ENCODE data around the gene STK17B. TPM values are rescaled to one million over a fixed set of nuclear protein-coding genes. Genes with fewer than 3 reads are reported as not detected.

STK17B gene
- polyA plus RNA-seq, 2 donors = 2.2 to 2.9 TPM

DNA sequence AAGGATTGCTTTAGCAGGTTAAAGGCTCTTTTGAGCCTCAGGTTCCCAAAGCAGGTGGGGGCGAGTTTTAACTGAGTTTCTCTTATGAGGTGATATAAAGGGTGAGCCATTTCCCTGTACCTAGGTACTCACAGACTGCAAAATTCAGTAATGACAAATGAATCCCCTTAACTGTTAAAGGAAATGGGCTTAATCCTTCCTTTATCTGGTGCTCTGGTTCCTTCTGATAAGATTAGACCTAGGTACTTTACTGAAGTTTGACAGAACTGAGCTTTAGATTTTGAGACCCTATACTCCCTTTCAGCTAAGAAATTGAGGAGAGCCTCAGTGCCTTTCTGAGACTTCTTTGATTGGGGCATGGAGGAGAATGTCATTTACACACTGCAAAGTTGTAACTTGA, 42.6 kb downstream of the STK17B start:
- peaks cover 10 to 16% of the 10 kb centered on the region in 2 donors for H3K9me3 ChIP-seq (ENCODE audit: control insufficient read depth in 2 of 2, insufficient read depth in 1 of 2, low read depth in 1 of 2, low read length in 1 of 2)
- H3K4me1 ChIP-seq (ENCODE audit: control insufficient read depth in 2 of 2, insufficient read depth in 2 of 2, low read length in 1 of 2) = no peaks in the 10 kb centered on the region
- no peaks in the 10 kb centered on the region for H3K27me3 ChIP-seq (ENCODE audit: control insufficient read depth in 1 of 2, insufficient read depth in 2 of 2, low read length in 2 of 2)
- 88 to 98% methylated on average over 1 of the region's 1 CpG for WGBS, 2 donors
- no peak overlapping the region for H3K27ac ChIP-seq (ENCODE audit: low read depth in 2 of 2, low read length in 1 of 2)
- H3K36me3 ChIP-seq (ENCODE audit: control insufficient read depth in 2 of 2, insufficient read depth in 2 of 2, low read length in 1 of 2) = no peaks in the 10 kb centered on the region
- no peak overlapping the region for H3K4me3 ChIP-seq (ENCODE audit: low read depth in 1 of 2, low read length in 2 of 2)

DNA sequence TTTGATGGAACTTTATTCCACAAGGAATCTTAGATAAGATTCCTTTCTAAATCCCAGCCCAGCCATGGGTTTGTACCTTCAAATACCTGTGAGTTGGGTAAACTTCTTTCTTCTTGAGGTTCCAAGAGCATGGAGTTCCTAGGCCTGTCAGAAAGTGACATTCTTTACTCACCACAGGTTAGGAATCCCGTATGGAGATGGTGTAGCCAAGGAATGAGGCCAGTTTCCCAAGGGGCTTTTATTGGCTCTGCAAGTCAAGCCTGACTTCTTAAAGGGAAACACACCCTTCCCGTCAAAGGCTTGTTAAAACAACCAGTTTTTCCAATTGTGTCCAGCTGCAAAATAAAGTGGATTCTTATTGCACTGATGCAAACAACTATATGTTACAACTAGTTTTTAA, 45.8 kb downstream of the STK17B start:
- 34 to 51% methylated on average over 2 of the region's 2 CpGs for WGBS, 2 donors
- Histone ChIP-seq H3K4me3 (ENCODE audit: low read depth in 1 of 2, low read length in 2 of 2) (no peak overlapping the region), H3K4me1 (ENCODE audit: control insufficient read depth in 2 of 2, insufficient read depth in 2 of 2, low read length in 1 of 2) (no peaks in the 10 kb centered on the region), H3K9me3 (ENCODE audit: control insufficient read depth in 2 of 2, insufficient read depth in 1 of 2, low read depth in 1 of 2, low read length in 1 of 2) (peaks cover 3 to 8% of the 10 kb centered on the region in 2 donors), H3K36me3 (ENCODE audit: control insufficient read depth in 2 of 2, insufficient read depth in 2 of 2, low read length in 1 of 2) (no peaks in the 10 kb centered on the region), H3K27ac (ENCODE audit: low read depth in 2 of 2, low read length in 1 of 2) (no peak overlapping the region), H3K27me3 (ENCODE audit: control insufficient read depth in 1 of 2, insufficient read depth in 2 of 2, low read length in 2 of 2) (no peaks in the 10 kb centered on the region)

DNA sequence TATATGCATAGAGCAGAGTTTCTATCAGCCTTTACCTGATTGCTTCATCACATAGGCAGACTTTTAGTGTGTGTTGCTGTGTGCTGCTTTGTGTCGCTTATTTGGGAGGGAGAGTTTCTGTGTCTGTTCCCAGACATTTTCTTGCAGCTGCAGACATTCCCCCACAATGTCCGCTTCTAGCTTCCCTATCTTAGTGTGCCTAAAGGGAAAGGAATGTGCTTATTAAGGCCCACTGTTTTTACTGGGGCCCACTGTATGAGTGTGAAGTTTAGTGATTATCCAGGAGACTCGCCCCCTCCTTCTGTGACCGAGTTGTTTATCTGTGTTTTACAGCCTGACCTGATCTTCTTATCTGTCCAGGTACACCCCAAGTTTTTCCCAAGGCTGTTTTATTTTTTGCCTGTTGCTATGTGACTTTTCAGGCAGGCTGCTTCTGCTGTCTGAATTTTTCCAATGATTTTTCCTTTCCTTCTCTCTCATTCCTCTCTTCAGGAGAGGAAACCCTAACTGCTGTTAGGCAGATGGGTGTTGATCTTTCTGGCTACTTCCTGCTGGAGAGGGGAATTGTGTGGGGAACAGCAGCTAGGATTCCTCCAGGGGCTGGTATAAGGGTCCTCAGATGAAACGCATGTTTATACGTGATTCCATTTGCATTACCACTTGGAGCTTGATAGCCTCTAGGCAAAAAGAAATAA, 47.6 kb downstream of the STK17B start:
- whole genome bisulfite sequencing, 2 donors = 74 to 85% methylated on average over 6 of the region's 6 CpGs
- no peaks in the 10 kb centered on the region for H3K36me3 ChIP-seq (ENCODE audit: control insufficient read depth in 2 of 2, insufficient read depth in 2 of 2, low read length in 1 of 2)
- H3K27me3 ChIP-seq (ENCODE audit: control insufficient read depth in 1 of 2, insufficient read depth in 2 of 2, low read length in 2 of 2) = no peaks in the 10 kb centered on the region
- H3K4me1 ChIP-seq (ENCODE audit: control insufficient read depth in 2 of 2, insufficient read depth in 2 of 2, low read length in 1 of 2) = no peaks in the 10 kb centered on the region
- no peak overlapping the region for H3K27ac ChIP-seq (ENCODE audit: low read depth in 2 of 2, low read length in 1 of 2)
- no peak overlapping the region for H3K4me3 ChIP-seq (ENCODE audit: low read depth in 1 of 2, low read length in 2 of 2)
- no peaks in the 10 kb centered on the region for H3K9me3 ChIP-seq (ENCODE audit: control insufficient read depth in 2 of 2, insufficient read depth in 1 of 2, low read depth in 1 of 2, low read length in 1 of 2)

DNA sequence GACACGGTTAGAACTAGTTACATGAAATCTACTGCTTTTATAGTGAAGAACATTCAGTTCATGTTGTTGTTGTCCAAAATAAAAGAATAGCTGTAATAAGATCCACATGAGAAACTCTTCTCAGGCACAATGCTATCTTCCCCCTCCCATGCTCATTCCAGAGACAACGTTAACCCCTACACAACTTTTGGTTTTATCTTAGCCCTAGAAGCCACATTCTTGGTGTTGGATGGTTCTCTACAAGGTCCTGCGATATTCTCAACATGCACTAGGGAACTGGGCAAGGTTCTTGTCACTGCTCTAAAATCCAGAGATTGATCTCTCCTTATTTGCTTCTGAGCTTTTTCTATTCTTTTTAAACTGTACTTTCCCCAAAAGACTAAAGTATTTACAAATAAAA, 51.5 kb downstream of the STK17B start:
- 84 to 91% methylated on average over 3 of the region's 3 CpGs for WGBS, 2 donors
- Histone ChIP-seq H3K4me3 (ENCODE audit: low read depth in 1 of 2, low read length in 2 of 2) (no peak overlapping the region), H3K9me3 (ENCODE audit: control insufficient read depth in 2 of 2, insufficient read depth in 1 of 2, low read depth in 1 of 2, low read length in 1 of 2) (no peaks in the 10 kb centered on the region), H3K27me3 (ENCODE audit: control insufficient read depth in 1 of 2, insufficient read depth in 2 of 2, low read length in 2 of 2) (no peaks in the 10 kb centered on the region), H3K27ac (ENCODE audit: low read depth in 2 of 2, low read length in 1 of 2) (no peak overlapping the region), H3K36me3 (ENCODE audit: control insufficient read depth in 2 of 2, insufficient read depth in 2 of 2, low read length in 1 of 2) (no peaks in the 10 kb centered on the region), H3K4me1 (ENCODE audit: control insufficient read depth in 2 of 2, insufficient read depth in 2 of 2, low read length in 1 of 2) (no peaks in the 10 kb centered on the region)

DNA sequence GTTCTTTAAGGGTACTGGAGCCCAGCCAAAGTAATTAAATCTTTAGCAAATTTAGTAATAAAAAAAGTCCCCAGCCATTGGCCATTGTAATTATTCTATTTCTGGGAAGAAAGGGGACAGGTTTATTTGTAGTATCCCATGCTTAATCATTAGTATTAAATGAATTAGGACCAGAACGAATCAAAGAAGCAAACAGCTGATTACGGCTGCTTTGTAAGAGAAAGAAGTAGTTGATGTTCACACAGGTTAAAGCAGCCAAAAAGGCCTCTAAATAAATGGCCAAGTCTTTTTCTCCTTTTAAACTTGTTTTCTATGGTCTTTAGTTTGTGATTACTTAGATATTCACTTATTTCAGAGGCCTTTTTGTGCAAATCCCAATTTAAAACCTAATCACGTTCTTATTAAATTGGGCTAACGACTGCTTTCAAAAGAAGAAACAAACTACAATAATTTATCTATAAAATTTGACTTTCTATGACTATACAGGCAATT, 54.1 kb downstream of the STK17B start:
- no peaks in the 10 kb centered on the region for H3K36me3 ChIP-seq (ENCODE audit: control insufficient read depth in 2 of 2, insufficient read depth in 2 of 2, low read length in 1 of 2)
- no peaks in the 10 kb centered on the region for H3K4me1 ChIP-seq (ENCODE audit: control insufficient read depth in 2 of 2, insufficient read depth in 2 of 2, low read length in 1 of 2)
- H3K27ac ChIP-seq (ENCODE audit: low read depth in 2 of 2, low read length in 1 of 2) = no peak overlapping the region
- no peaks in the 10 kb centered on the region for H3K27me3 ChIP-seq (ENCODE audit: control insufficient read depth in 1 of 2, insufficient read depth in 2 of 2, low read length in 2 of 2)
- WGBS, 2 donors = 91 to 93% methylated on average over 4 of the region's 4 CpGs
- no peak overlapping the region for H3K4me3 ChIP-seq (ENCODE audit: low read depth in 1 of 2, low read length in 2 of 2)
- H3K9me3 ChIP-seq (ENCODE audit: control insufficient read depth in 2 of 2, insufficient read depth in 1 of 2, low read depth in 1 of 2, low read length in 1 of 2) = no peaks in the 10 kb centered on the region

DNA sequence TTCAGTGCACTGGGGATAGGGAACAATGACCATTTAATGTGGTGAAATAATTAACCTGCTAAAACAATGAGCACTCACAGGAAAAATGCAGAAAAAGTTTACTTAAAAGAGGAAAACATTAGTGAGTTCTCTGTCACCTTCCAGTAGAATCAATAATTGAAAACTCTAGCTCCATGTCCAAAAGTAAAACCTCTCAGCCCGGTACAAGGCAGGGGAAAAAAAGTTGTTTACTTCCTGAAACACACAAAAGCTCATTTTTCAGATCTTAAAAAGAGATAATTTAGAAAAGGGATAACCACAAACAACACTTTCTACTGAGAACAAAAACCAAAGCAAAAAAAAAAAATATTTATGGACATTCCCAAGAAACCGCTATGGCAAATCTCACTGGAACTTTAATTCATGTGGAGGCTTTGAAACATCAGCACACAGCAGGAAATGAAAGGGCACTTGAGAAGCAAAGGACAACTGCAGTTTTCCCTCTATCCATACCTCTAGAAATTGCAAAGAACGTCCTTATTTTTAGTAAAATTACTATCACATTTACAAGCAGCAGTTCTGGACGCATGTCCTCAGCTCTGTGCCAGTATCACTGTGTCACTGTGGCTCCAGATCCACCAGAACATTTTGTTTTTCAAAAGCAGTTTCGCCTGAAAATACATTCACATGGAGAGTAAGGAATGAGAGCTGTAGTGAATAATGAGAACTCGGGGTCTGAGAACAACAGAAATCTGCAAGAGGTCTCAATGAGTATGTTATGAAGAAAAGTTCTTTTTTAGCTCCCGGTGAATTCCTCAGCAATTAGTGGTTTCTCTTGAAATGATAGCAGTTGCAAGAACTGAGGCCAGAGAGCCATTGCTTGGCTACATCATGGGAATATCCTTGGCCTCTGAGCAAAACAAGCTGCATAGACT, 58.1 kb downstream of the STK17B start:
- WGBS, 2 donors = 49 to 55% methylated on average over 7 of the region's 7 CpGs
- no peaks in the 10 kb centered on the region for H3K4me1 ChIP-seq (ENCODE audit: control insufficient read depth in 2 of 2, insufficient read depth in 2 of 2, low read length in 1 of 2)
- H3K4me3 ChIP-seq (ENCODE audit: low read depth in 1 of 2, low read length in 2 of 2) = no peak overlapping the region
- no peaks in the 10 kb centered on the region for H3K36me3 ChIP-seq (ENCODE audit: control insufficient read depth in 2 of 2, insufficient read depth in 2 of 2, low read length in 1 of 2)
- no peaks in the 10 kb centered on the region for H3K9me3 ChIP-seq (ENCODE audit: control insufficient read depth in 2 of 2, insufficient read depth in 1 of 2, low read depth in 1 of 2, low read length in 1 of 2)
- H3K27me3 ChIP-seq (ENCODE audit: control insufficient read depth in 1 of 2, insufficient read depth in 2 of 2, low read length in 2 of 2) = no peaks in the 10 kb centered on the region
- H3K27ac ChIP-seq (ENCODE audit: low read depth in 2 of 2, low read length in 1 of 2) = no peak overlapping the region

DNA sequence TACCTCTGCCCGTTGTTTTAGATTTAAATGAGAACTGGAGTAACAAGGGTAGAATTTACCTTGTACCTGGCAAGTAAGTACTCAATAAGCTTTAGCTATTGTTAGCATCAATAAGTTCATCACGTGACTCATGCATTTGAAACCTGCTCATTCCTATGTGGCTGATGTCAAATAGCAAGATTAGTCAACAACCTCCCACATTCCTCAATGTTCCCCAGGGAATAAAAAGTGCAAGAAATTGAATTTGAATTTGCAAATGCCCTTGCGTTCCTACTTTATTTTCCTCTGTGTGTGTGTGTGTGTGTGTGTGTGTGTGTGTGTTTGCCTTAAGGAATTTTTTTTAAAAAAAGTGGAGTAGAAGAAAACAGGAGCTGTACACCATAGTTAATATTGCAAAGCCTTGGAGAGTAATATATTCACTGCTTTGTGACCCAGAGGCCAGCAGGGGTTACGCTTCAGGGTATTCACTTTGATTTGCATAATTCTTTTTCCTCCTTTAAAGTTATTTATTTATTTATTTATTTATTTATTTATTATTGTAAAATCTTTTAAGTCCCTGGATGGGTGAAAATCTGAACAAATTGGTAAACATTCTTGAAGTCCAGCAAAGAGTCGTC, 58.9 kb downstream of the STK17B start:
- H3K4me1 ChIP-seq (ENCODE audit: control insufficient read depth in 2 of 2, insufficient read depth in 2 of 2, low read length in 1 of 2) = no peaks in the 10 kb centered on the region
- WGBS, 2 donors = 59 to 69% methylated on average over 5 of the region's 5 CpGs
- no peak overlapping the region for H3K27ac ChIP-seq (ENCODE audit: low read depth in 2 of 2, low read length in 1 of 2)
- no peaks in the 10 kb centered on the region for H3K9me3 ChIP-seq (ENCODE audit: control insufficient read depth in 2 of 2, insufficient read depth in 1 of 2, low read depth in 1 of 2, low read length in 1 of 2)
- H3K27me3 ChIP-seq (ENCODE audit: control insufficient read depth in 1 of 2, insufficient read depth in 2 of 2, low read length in 2 of 2) = no peaks in the 10 kb centered on the region
- H3K36me3 ChIP-seq (ENCODE audit: control insufficient read depth in 2 of 2, insufficient read depth in 2 of 2, low read length in 1 of 2) = no peaks in the 10 kb centered on the region
- no peak overlapping the region for H3K4me3 ChIP-seq (ENCODE audit: low read depth in 1 of 2, low read length in 2 of 2)

DNA sequence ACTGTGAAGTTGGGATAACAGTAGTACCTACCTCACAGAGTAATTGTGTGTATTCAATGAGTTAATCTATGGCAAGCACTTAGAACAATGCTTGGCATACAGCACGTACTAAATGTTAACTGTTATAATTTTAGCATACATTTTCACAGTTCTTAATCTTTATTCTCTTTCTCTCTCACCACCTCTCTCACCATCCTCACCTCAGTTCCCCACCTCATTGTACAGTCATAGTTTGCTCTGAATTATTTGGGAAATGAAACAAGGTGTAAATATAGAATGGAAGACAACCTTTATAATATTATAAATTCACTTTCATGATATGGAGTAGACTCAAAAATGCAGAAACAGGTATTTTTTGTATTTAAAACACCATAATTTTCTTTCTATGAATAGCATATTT, 62.8 kb downstream of the STK17B start:
- Histone ChIP-seq H3K9me3 (ENCODE audit: control insufficient read depth in 2 of 2, insufficient read depth in 1 of 2, low read depth in 1 of 2, low read length in 1 of 2) (no peaks in the 10 kb centered on the region), H3K27me3 (ENCODE audit: control insufficient read depth in 1 of 2, insufficient read depth in 2 of 2, low read length in 2 of 2) (no peaks in the 10 kb centered on the region), H3K4me3 (ENCODE audit: low read depth in 1 of 2, low read length in 2 of 2) (no peak overlapping the region), H3K4me1 (ENCODE audit: control insufficient read depth in 2 of 2, insufficient read depth in 2 of 2, low read length in 1 of 2) (no peaks in the 10 kb centered on the region), H3K36me3 (ENCODE audit: control insufficient read depth in 2 of 2, insufficient read depth in 2 of 2, low read length in 1 of 2) (no peaks in the 10 kb centered on the region), H3K27ac (ENCODE audit: low read depth in 2 of 2, low read length in 1 of 2) (no peak overlapping the region)
- 74 to 79% methylated on average over 1 of the region's 1 CpG for WGBS, 2 donors

DNA sequence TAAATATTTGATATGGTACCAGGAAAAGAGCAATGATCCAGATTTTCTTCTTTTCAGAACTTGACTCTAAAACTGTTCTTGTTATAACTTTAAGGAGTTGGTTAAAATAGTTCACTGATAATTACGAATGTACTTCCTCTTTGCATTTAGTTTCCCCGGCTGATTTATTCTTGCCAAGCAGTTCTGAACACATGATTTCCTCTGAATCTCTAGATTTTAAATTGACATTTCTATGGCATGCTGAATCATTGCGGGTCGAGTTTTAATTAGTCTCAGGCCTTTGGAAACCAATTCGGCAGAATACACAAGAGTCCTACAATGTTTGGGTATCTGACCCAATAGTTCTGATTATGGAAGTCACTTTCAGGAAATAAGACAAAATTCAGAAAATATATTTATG, 65.4 kb downstream of the STK17B start:
- Histone ChIP-seq H3K4me3 (ENCODE audit: low read depth in 1 of 2, low read length in 2 of 2) (no peak overlapping the region), H3K27ac (ENCODE audit: low read depth in 2 of 2, low read length in 1 of 2) (no peak overlapping the region), H3K27me3 (ENCODE audit: control insufficient read depth in 1 of 2, insufficient read depth in 2 of 2, low read length in 2 of 2) (no peaks in the 10 kb centered on the region), H3K9me3 (ENCODE audit: control insufficient read depth in 2 of 2, insufficient read depth in 1 of 2, low read depth in 1 of 2, low read length in 1 of 2) (no peaks in the 10 kb centered on the region), H3K36me3 (ENCODE audit: control insufficient read depth in 2 of 2, insufficient read depth in 2 of 2, low read length in 1 of 2) (no peaks in the 10 kb centered on the region), H3K4me1 (ENCODE audit: control insufficient read depth in 2 of 2, insufficient read depth in 2 of 2, low read length in 1 of 2) (no peaks in the 10 kb centered on the region)
- WGBS, 2 donors = 39 to 45% methylated on average over 5 of the region's 5 CpGs
